K562 (cell line): Measurements from ENCODE around the gene CNOT10. TPM values are rescaled to one million over a fixed set of nuclear protein-coding genes. Genes with fewer than 3 reads are reported as not detected.

Experiments used
- ATF7 ChIP-seq: fragments of 450-650 bp; IDR thresholded peaks from 2 replicates; pipeline ENCODE4 v1.7.1; 2014; ENCODE audit warnings: mild to moderate bottlenecking, moderate library complexity
- CREB1 ChIP-seq, 2 experiments: sonication (generic) in 1 of 2; formaldehyde crosslinking in 1 of 2; IDR thresholded peaks; 2 replicates each; pipeline versions ENCODE4 v1.6.1 to v1.8.0; 2012 to 2022; ENCODE audit warnings: inconsistent platforms in 1 of 2, mild to moderate bottlenecking in 1 of 2, missing genetic modification reagents in 1 of 2, moderate library complexity in 1 of 2
- EP400 ChIP-seq: fragments of 450-650 bp; IDR thresholded peaks from 2 replicates; pipeline ENCODE4 v1.6.1; 2017; ENCODE audit warnings: antibody characterized with exemption, mild to moderate bottlenecking, moderate library complexity
- GATAD2A ChIP-seq: fragments of 450-650 bp; IDR thresholded peaks from 2 replicates; pipeline ENCODE4 v1.6.1; 2017
- GTF2F1 ChIP-seq: IDR thresholded peaks from 2 replicates; pipeline ENCODE4 v1.6.1; 2011; ENCODE audit warnings: low read depth, low read length, improper control_type of control experiment
- HCFC1 ChIP-seq: IDR thresholded peaks from 2 replicates; pipeline ENCODE4 v1.6.1; 2012; ENCODE audit warnings: low read depth, low read length, improper control_type of control experiment
- HDAC2 ChIP-seq: fragments of 450-650 bp; IDR thresholded peaks from 2 replicates; pipeline ENCODE4 v1.6.1; 2016; ENCODE audit warnings: mild to moderate bottlenecking
- HDAC6 ChIP-seq: IDR thresholded peaks from 2 replicates; pipeline ENCODE4 v1.6.1; 2012; ENCODE audit warnings: low read depth, mild to moderate bottlenecking, control low read depth, inconsistent platforms, low read length, moderate library complexity
- HNRNPK ChIP-seq: fragments of 200-400 bp; formaldehyde crosslinking; IDR thresholded peaks from one replicate; pipeline ENCODE4 v1.6.1; 2018; ENCODE audit warnings: mild to moderate bottlenecking, low read depth, low read length; ENCODE audit not compliant: poor library complexity, severe bottlenecking
- HNRNPLL ChIP-seq: fragments of 200-400 bp; formaldehyde crosslinking; IDR thresholded peaks from 2 replicates; pipeline ENCODE4 v1.6.1; 2017; ENCODE audit warnings: low read length, low read depth, mild to moderate bottlenecking; ENCODE audit not compliant: poor library complexity, severe bottlenecking
- NELFE ChIP-seq: IDR thresholded peaks from 2 replicates; pipeline ENCODE4 v1.6.1; 2011; ENCODE audit warnings: mild to moderate bottlenecking; ENCODE audit not compliant: insufficient read depth, insufficient read length
- PCBP1 ChIP-seq: fragments of 200-400 bp; formaldehyde crosslinking; IDR thresholded peaks from 2 replicates; pipeline ENCODE4 v1.6.1; 2018; ENCODE audit warnings: mild to moderate bottlenecking, low read depth, low read length; ENCODE audit not compliant: poor library complexity, severe bottlenecking
- RBM34 ChIP-seq: fragments of 200-400 bp; formaldehyde crosslinking; IDR thresholded peaks from 2 replicates; pipeline ENCODE4 v1.6.1; 2018; ENCODE audit warnings: low read length, borderline replicate concordance; ENCODE audit not compliant: insufficient read depth
- RNF2 ChIP-seq: sonication (generic); IDR thresholded peaks from 2 replicates; pipeline ENCODE4 v1.6.1; 2016
- SRF ChIP-seq, 2 experiments: fragments of 250-450, 450-650 bp in 1 of 2; sonication (Bioruptor Pico) in 1 of 2; sonication (generic) in 1 of 2; formaldehyde crosslinking; IDR thresholded peaks; 2 replicates each; pipeline versions ENCODE4 v1.5.0 to v1.5.1; 2020 to 2022; ENCODE audit warnings: mild to moderate bottlenecking in 1 of 2, missing genetic modification reagents in 1 of 2
- TAF1 ChIP-seq: IDR thresholded peaks from 2 replicates; pipeline ENCODE4 v1.6.1; 2011; ENCODE audit warnings: mild to moderate bottlenecking, low read length, moderate library complexity; ENCODE audit not compliant: insufficient read depth, control insufficient read depth, severe bottlenecking; ENCODE audit errors: extremely low read depth
- TARDBP ChIP-seq: fragments of 450-650 bp; IDR thresholded peaks from 2 replicates; pipeline ENCODE4 v1.6.1; 2016
- ZBTB7A ChIP-seq: IDR thresholded peaks from 2 replicates; pipeline ENCODE4 v1.6.1; 2011; ENCODE audit warnings: low read depth, mild to moderate bottlenecking, low read length, moderate library complexity, borderline replicate concordance; ENCODE audit not compliant: control insufficient read depth
- ZNF274 ChIP-seq: IDR thresholded peaks from 2 replicates; pipeline ENCODE4 v1.6.1; 2011; ENCODE audit warnings: low read depth, mild to moderate bottlenecking, low read length, moderate library complexity, borderline replicate concordance
- ZNF830 ChIP-seq: fragments of 250-450 bp; sonication (Bioruptor Pico); IDR thresholded peaks from 2 replicates; pipeline ENCODE4 v1.5.0; 2021; ENCODE audit warnings: mild to moderate bottlenecking
- polyA plus RNA-seq, 8 experiments: library from polyadenylated mRNA; depleted of rRNA in 4 of 8; stranded (reverse) in 5 of 8; unstranded in 3 of 8; fragments of >200 nt; fragmentation: Nextera tagmentation in 2 of 8; fragmentation: Illumina TruSeq in 1 of 8; extraction: Ambion mirVana in 2 of 8; extraction: Trizol in 1 of 8; gene quantifications; 2 replicates each; pipeline versions ENCODE4 v1.2.1 to v1.2.3, GENCODE V29; 2011 to 2014; ENCODE audit warnings: inconsistent platforms in 1 of 8, missing spikeins in 1 of 8
- total RNA-seq, 7 experiments: library from RNA; depleted of rRNA in 6 of 7; stranded (reverse); fragments of >200 nt in 6 of 7; fragmentation: Illumina TruSeq in 2 of 7; extraction: Trizol in 2 of 7; gene quantifications; 2 replicates each; pipeline versions ENCODE4 v1.2.1 to v1.2.3, GENCODE V29; 2011 to 2021; ENCODE audit warnings: low replicate concordance in 1 of 7
- TF ChIP-seq, protein P1 (sequence below): fragments of 250-450 bp; sonication (Bioruptor Pico); IDR thresholded peaks from 2 replicates; pipeline ENCODE4 v1.5.0; 2020; ENCODE audit warnings: mild to moderate bottlenecking
- TF ChIP-seq, protein P2 (sequence below): sonication (generic); formaldehyde crosslinking; IDR thresholded peaks from 2 replicates; pipeline ENCODE4 v1.8.1; 2023; ENCODE audit warnings: missing genetic modification reagents, mild to moderate bottlenecking, borderline replicate concordance

Gene CNOT10
- total and polyA plus RNA-seq, 9 of the 15 experiments (the other 6 are each of a cell fraction or from before 2014, with no cell fraction given), result 35.7 to 114 (median 81.9) TPM

DNA sequence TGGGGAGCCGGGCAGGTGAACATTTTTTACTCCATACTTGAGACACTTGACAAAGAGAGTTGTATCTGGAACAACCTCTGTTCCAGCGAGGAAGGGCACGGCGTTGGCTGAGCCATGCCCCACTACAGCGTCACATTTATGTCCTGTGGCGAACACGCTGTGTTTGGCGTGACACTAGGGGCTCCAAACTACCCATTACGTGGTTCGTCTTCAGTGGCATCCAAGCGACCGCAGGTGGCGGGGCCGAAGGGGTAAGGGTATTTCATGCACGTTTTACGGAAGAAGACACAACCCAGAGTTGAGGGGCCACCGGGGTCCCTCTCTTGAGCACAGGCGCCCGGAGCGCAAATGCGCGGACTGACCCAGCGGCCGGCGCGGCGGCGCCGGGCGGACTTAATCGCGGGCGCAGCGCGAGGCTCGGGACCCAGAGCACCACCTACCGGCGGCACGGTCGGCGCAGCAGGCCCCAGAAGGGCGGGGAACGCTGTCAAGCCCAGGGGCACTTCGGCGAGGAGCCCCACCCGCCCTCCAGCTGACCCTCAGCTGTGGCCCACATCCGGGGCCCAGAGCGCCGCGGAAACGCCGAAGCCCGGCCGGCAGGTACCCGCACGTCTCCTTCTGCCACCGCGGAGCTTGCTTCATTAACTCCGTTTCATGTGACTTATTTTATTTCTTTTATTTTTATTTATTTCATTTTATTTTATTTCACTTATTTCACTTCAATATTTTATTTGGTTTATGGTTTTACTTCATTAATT, 96.4 kb downstream of the CNOT10 start (continued):
- TF ChIP-seq, protein P1, sequence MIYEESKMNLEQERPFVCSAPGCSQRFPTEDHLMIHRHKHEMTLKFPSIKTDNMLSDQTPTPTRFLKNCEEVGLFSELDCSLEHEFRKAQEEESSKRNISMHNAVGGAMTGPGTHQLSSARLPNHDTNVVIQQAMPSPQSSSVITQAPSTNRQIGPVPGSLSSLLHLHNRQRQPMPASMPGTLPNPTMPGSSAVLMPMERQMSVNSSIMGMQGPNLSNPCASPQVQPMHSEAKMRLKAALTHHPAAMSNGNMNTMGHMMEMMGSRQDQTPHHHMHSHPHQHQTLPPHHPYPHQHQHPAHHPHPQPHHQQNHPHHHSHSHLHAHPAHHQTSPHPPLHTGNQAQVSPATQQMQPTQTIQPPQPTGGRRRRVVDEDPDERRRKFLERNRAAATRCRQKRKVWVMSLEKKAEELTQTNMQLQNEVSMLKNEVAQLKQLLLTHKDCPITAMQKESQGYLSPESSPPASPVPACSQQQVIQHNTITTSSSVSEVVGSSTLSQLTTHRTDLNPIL, result no peak
- peak; percentile 13; the same call in 1 of the 2 replicates for TF ChIP-seq RNF2
- TF ChIP-seq ZBTB7A, result peak; percentile 94; the same call in 1 of the 2 replicates
- TF ChIP-seq PCBP1, result peak; percentile 89
- TF ChIP-seq NELFE, result no peak
- TF ChIP-seq ATF7, result peak; percentile 66
- peak; percentile 85; the same call in 1 of the 2 replicates for TF ChIP-seq GATAD2A
- TF ChIP-seq SRF (CRISPR knock-in tag; IDR thresholded peaks at IDR 0.05), result peak in 1 of 2 experiments; percentile 12; a peak in 1 of 4 replicates
- TF ChIP-seq RBM34, result no peak
- TF ChIP-seq HDAC2, result peak; percentile 84
- TF ChIP-seq HNRNPK, result peak; percentile 99
- TF ChIP-seq GTF2F1, result 0 out of 2 replicates have a peak, but pooled peaks have one; percentile 50
- peak; percentile 67 for TF ChIP-seq TAF1
- TF ChIP-seq TARDBP, result peak; percentile 56; the same call in 1 of the 2 replicates
- TF ChIP-seq HDAC6, result 0 out of 2 replicates have a peak, but pooled peaks have one; percentile 80
- TF ChIP-seq, protein P2, sequence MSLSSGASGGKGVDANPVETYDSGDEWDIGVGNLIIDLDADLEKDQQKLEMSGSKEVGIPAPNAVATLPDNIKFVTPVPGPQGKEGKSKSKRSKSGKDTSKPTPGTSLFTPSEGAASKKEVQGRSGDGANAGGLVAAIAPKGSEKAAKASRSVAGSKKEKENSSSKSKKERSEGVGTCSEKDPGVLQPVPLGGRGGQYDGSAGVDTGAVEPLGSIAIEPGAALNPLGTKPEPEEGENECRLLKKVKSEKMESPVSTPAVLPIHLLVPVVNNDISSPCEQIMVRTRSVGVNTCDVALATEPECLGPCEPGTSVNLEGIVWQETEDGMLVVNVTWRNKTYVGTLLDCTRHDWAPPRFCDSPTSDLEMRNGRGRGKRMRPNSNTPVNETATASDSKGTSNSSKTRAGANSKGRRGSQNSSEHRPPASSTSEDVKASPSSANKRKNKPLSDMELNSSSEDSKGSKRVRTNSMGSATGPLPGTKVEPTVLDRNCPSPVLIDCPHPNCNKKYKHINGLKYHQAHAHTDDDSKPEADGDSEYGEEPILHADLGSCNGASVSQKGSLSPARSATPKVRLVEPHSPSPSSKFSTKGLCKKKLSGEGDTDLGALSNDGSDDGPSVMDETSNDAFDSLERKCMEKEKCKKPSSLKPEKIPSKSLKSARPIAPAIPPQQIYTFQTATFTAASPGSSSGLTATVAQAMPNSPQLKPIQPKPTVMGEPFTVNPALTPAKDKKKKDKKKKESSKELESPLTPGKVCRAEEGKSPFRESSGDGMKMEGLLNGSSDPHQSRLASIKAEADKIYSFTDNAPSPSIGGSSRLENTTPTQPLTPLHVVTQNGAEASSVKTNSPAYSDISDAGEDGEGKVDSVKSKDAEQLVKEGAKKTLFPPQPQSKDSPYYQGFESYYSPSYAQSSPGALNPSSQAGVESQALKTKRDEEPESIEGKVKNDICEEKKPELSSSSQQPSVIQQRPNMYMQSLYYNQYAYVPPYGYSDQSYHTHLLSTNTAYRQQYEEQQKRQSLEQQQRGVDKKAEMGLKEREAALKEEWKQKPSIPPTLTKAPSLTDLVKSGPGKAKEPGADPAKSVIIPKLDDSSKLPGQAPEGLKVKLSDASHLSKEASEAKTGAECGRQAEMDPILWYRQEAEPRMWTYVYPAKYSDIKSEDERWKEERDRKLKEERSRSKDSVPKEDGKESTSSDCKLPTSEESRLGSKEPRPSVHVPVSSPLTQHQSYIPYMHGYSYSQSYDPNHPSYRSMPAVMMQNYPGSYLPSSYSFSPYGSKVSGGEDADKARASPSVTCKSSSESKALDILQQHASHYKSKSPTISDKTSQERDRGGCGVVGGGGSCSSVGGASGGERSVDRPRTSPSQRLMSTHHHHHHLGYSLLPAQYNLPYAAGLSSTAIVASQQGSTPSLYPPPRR (CRISPR knock-in tag), result 0 out of 2 replicates have a peak, but pooled peaks have one; percentile 37
- no peak for TF ChIP-seq ZNF830 (CRISPR knock-in tag)
- TF ChIP-seq ZNF274, result peak; percentile 27; the same call in 1 of the 2 replicates
- TF ChIP-seq HCFC1, result peak; percentile 12; the same call in 1 of the 2 replicates
- TF ChIP-seq CREB1 (IDR thresholded peaks at IDR 0.05), result peak; percentile 44
- peak; percentile 62; the same call in 1 of the 2 replicates for TF ChIP-seq CREB1 (CRISPR knock-in tag; IDR thresholded peaks at IDR 0.05)
- TF ChIP-seq EP400, result peak; percentile 50; the same call in 1 of the 2 replicates
- peak; percentile 88 for TF ChIP-seq HNRNPLL
